HL-60/S4 treated with retinoic acid at 250 ng/mL for 4 days and 3 days (cell line): ENCODE measurements around the gene KRT4.
"Not testable (repeated sequence)": the region's sequence is repeated elsewhere in the genome, so short reads cannot be mapped to it uniquely, and the experiment has no call there.

Source experiments
- in situ Hi-C: fragments of 300-500 bp; cut with MboI; formaldehyde crosslinking; loops from 2 replicates; pipeline ENCODE4 v1.7.0; 2022; ENCODE audit warnings: low sequenced_read_pairs

The KRT4 gene

DNA sequence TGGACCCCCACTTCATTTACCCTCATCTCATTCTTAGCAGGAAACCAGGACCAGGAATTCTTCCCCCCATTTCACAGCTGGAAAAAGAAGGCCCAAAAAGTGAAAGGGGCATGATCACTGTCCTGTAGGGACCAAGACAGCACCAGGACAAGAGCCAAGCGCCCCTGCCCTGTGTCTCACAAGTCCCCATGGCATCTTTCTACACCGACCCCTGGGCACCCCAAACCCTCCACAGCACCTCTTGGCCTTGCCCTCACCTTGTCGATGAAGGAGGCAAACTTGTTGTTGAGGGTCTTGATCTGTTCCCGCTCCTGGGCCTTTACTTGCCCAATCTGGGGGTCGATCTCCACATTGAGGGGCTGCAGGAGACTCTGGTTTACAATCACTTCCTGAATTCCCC lies 37.5 kb downstream of the KRT4 start:
- in situ Hi-C loops, result no loop called here

DNA sequence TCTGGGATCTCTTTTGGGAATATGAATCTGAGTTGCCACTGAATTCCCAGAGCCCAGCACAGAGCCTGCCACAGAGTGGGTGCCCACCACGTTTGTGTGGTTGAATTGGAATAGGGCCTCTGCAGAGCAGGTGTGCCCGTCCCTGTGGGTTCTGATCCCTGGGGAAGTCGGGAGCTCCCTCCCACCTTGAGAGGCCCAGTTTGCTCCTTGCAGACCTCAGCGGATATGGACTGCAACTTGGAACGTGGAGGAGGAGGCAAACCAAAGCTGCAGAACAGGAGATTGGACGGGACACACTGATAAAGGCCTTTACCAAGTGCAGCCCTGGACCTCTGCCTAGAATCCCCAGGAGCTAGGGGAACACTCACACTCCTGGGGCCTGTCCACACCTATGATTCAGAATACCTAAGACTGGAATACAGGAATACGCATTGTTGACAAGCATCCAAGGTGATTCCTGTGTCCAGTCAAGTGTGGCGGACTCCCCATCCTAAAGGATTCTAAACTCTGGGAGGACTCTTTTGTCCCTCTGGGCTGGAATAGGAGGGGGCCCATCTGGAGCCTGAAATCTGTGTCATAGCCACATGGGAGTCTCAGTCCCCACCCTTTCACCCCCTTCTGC lies 39.2 kb downstream of the KRT4 start:
- in situ Hi-C loops, result no loop called here

DNA sequence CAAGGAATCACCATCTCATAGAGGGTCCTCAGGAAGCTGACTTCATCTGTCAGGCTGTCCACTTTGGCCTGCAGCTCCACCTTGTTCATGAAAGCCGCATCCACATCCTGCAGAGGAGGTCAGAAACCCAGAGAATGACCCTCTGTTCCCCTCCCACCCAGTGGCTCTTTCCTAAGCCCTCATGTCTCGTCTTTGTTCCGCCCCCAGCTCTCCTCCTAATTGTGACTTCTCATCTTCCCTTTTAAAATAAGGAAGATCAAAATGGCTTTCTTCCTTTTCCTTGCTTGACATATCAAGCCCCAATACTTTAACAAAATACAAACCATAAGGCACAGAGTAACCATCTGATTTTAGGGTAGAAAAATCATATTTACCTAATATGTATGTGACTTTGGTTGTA lies 41.1 kb downstream of the KRT4 start:
- in situ Hi-C loops, result no loop called here

DNA sequence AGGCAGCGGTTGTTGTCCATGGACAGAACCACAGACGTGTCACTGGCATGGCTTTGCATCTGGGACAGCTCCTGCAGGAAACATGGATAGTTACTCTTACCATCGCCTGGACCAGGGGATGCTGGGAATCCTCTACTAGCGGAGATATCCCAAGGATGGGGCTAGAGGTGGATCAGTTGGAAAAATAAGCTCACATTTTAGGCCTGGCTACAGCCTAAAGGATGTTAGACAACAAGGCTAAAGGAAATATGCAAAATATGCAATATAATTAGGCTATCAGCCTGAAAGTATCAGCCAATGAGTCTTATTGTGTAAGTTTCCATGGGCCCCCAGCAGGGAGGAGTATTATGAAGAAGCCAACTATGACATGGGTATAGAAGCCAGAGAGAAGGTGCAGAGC lies 41.7 kb downstream of the KRT4 start:
- in situ Hi-C loops, result no loop called here

DNA sequence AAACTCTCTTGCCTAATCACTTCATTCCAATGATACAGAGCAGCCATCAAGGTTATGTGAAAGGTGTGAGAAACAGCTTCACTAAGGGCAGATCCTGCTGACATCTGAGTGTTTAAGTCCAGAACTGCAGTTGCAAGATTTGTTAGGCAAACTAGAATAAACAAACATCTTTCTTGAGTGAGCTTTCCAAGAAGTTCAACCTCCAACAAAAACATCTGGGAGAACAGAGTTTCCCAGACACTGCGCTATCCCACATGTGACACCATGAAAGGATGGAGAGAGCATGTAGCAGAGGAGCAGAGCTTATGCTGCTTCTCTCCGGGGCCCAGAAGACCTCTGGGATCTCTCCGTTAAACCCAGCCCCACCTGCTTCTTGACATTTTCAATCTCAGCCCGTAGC lies 42.4 kb downstream of the KRT4 start:
- in situ Hi-C loops, result no loop called here

DNA sequence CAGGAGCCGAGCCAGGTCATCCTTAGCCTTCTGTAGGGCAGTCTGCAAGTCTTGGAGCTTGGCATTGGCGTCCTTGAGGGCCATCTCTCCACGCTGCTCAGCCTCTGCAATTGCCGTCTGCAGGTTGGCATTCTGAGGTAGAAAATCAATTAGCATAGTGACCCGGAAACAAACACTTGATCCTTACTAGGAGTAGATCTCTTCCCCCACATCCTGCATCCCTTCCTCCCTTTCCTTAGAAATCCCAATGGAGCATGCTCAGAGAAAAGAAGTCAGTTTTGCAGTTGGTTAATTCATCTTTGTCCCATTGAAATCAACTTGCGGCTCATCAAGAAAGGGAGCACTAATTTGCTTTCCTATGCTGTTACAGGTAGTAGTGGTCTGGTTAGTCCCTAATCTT lies 42.8 kb downstream of the KRT4 start:
- in situ Hi-C loops, result no loop called here

DNA sequence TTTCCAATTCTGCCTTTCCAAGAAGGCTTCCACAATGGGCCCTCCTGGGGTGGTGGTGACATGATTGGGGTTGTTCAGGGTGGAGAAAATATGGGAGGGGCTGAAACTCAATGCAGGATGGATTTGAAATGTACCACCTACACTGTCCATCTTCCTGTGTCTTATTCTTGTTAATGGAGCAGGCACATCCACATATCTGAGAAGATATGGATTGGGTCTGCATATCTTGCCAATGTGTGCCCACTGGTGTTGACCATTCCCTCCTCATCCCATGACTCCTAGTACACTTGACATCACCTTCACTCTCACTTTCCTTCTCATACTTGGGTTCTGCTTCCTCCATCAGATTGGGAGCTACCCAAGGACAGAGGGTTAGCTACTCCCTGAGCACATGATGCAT lies 44.0 kb downstream of the KRT4 start:
- in situ Hi-C loops, result no loop called here

DNA sequence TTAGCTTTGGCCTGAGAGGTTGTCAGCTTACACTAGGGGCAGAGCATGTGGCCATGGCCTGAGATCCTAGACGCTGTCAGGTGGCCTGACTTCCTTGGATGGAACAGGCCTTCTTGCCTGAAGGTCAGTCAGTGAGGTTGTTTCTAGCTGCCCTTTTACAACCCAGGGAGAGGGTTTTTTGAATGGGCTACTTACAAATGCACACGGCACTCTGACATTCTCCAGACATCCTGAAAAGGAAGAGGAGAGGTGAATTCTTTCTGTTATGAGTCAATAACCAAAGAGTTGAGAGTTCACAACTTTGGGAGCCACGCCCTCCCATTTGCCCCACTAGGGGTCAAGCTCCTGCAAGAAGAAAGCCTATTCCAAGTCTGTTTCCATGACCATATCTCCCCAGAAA lies 44.6 kb downstream of the KRT4 start:
- in situ Hi-C loops, result no loop called here

DNA sequence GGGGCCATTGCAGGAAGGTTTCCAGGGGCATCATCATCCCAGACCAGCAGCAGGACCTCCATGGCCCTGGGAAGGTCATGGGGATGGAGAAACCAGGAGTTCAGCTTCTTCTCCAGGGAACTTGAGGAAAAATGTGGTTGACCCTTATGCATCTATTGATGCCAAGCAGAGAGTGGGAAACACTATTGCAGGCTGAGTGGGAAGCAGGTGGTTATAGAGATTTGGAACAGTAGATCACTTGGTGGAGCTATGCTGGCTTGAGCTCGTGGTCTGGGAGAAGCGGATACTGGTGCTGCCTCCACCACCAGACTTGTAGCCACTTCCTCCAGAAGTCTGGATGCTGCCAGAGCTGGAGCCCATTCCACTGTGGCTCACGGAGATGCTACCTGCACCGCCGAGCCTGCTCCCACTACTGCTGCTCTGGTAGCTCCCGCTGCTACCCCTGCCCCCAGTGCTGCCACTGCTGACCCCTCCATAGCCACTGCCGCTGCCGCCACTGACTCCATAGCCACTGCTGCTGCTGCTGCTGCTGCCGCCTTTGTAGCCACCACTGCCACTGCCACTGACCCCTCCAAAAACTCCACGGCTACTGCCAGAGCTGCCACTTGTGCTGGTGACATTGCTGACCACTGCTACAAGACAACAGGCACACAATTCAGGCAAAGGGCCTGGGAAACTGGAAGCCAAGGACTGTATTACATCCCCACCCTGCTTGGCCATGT lies 45.3 kb downstream of the KRT4 start:
- in situ Hi-C loops, result no loop called here

DNA sequence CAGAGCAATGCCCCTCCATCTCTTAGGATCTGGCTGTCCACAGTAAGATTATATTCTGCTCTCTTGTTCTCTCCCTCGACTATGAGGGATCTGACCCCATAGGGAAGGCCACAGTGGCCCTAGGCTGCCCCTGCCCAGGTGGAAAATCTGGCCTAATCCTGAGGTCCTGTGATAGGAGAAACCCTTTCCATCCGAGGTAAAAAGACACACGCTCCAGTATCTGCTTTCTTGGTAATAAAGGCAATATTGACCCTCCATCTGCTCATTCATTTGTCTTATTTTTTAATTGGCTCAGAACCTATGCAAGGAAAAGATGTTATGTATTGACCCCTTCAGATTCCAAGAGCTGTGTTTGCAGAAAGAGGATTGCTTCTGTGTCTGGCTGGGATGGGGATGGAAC lies 46.5 kb downstream of the KRT4 start:
- in situ Hi-C loops, result no loop called here

DNA sequence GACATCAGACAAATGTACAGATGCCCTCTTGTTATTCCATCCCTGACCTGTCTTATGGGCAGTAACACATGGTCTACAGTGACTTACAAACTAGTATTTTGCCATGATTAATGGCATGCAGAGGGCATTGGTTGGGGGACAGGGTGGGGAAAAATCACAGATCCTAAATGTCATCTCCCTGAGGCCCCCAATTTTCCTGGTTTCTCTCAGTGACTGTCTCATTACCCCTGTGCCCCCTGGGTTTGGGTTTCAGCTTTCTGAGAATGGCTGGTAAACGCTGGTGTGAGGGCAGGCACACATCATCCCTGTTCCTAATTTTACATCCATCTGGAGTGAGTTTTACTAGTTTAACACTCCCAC lies 46.9 kb downstream of the KRT4 start:
- in situ Hi-C loops, result no loop called here

DNA sequence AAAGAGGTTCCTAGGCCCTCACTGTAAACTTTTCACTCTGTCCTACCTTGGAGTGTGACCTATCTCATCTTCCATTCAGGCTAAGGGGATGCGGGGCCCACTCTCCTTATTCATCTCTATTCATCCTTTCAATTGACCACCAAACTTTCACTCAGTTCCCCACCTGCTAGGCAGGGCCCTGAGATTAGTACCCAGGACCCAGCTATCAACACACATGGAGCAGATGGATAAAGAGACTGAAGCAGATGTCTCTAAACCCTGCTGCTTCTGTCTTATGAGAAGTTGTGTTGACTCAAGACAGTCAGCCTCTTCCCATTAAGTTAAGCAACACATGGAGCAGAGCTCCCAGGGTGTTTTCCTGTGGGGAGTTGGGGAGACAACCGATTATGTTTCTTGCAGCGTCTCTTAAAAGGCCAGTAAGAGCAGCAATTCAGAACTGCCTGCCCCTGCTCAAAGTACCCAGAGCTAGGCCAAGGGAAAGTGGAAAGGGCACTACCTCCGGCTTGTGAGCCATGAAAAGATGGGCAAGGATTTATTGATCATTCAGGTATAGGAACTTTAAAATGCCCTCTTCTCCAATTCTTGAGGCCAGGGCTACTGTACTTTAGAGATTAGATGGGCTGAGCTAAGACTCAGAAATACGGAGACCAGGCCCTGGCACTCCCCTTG lies 47.4 kb downstream of the KRT4 start:
- in situ Hi-C loops, result no loop called here

DNA sequence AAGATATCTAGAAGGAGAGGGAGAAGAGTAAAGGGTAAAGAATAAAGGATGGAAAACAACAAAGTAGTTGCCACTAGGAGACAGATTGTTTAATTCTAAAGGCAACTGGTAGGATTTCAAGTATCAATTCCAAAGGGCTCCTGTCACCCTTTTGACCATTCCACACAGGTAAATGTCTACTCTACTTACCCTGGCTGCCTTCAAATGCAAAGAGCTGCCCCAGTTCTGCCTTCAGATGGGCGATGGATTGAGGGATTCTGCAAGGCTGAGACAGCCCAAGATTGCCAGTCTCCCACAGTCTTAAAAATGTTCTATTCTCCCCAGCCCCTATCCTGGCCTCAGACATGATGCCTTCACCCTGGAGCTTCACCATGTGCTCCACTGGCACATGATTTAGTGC lies 48.2 kb downstream of the KRT4 start:
- in situ Hi-C loops, result no loop called here

DNA sequence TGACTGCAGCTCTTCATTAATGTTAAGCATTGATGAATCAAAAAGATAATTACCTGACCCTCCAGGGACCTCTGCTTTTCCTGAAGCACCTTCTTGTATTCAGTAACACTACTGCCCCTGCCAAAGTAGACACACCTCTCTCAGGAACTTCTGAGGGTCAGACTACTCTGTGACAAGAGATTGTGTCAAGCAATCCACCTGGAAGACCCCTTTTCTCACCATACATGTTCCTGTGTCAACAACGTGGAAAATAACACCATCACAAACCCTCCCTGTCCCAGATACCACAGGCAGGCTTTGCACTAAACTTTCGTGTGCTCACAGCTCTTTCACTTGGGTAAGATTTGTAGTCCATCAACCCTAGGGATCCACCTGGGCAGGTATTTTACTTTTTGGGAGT lies 49.9 kb downstream of the KRT4 start:
- in situ Hi-C loops, result no loop called here

DNA sequence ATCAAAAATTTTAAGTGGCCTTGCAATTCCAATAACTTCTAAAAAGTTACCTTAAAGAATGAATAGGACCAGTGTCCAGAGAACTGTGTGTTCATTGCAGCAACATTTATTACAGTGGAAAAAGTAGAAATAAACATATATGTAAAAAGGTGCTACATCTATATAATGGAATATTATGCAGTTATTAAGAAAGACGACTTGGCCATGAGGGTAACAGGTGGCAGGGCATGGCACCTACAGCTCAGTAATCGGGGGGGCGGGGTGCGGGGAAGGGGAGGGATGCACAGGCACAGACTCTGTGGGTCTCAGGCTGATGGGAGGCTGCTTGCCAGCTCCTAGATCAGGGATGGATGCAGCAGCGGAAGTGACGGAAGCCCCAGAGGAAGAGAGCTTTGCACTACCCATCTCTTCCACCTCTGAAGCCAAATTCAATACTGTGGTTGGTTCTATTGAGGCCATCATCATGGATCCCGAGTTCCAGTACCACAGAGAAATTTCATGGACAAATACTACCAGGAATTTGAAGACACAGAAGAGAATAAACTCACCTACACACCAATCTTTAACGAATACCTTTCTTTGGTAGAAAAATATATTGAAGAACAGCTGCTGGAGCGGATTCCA lies 50.8 kb downstream of the KRT4 start:
- in situ Hi-C loops, result no loop called here

DNA sequence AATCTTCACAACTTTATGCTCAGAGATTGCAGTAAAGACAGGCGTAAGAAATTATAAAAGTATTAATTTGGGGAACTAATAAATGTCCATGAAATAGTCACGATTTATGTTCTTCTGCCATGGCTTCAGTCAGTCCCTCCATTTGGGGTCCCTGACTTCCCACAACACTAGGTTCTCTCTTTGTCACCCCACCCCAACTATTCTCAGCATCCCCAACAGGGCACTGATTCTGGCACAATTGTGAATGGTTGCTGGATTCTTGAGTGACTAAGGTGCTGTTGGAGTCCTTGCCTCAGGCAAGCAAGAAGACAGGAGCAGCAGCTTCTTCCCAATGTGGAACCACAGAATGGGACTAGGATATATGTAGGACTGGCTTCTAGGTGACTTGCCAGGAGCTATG lies 52.1 kb downstream of the KRT4 start:
- in situ Hi-C loops, result no loop called here

DNA sequence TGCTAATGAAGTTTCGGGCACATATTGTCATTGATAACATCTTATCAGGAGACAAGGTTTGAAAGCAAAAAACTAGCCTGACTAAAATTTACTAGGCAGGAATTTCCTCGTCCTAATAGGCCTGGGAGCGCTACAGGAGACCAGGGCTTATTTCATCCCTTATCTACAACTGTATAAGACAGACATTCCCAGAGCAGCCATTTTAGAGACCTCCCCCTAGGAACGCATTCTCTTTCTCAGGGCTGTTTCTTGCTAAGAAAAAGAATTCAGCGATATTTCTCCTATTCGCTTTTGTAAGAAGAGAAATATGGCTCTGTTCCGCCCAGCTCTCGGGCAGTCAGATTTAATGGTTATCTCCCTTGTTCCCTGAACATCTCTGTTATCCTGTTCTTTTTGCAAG lies 52.7 kb downstream of the KRT4 start:
- in situ Hi-C loops, result not testable (repeated sequence)

DNA sequence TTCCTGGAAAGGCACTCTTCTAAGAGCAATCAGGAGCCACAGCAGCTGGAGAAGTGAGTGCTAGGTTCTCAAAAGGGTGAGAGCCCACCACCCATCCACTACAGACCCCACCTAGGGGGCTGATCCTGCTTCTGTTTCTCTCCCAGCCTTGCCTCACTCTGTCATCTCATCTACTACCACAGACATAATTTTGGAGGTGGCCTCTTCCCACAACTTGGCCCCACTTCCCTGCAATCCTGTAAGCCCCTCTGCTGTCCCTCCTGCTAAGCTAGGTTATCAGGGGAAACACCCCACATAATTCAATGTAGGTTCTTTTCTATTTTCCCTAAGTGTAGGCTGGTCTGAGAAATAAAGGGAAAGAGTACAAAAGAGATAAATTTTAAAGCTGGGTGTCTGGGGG lies 53.3 kb downstream of the KRT4 start:
- in situ Hi-C loops, result no loop called here

DNA sequence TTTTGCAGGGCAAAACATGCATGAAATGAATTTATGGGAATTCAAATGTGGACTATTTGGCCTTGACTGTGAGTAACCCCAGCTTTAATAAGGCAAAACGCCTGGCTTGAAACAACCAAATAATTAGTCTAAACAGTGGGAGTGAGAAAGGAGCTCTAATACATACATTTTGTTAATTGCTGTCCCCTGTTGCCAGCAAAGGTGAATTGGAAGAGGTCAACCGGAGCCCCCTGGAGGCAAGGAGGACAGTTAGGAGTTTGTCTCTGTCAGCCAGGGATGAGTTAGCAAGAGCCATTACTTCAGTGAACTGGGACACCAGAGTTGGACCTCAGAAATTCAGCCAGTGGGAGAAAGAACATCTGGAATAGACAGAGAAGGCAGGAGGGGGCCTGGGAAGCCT lies 54.2 kb downstream of the KRT4 start:
- in situ Hi-C loops, result no loop called here

DNA sequence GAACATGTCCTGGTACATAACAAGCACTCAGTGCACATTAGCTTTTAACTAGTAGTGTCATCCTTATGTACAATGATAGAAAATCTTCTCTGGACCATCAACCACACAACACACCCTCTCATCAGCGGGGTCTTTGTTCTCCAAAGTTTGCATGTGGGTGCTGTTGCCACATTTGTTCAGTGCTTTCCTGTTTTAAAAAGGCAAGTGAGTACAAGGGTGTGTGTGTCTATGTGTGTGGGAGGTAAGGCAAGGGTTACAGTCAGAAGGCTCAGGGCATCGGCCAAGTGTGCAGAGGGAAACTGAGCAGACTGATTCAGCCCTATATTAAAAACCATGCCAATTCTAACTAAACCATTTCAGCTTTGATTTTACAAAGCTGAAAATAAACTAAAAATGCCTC lies 54.7 kb downstream of the KRT4 start:
- in situ Hi-C loops, result no loop called here

DNA sequence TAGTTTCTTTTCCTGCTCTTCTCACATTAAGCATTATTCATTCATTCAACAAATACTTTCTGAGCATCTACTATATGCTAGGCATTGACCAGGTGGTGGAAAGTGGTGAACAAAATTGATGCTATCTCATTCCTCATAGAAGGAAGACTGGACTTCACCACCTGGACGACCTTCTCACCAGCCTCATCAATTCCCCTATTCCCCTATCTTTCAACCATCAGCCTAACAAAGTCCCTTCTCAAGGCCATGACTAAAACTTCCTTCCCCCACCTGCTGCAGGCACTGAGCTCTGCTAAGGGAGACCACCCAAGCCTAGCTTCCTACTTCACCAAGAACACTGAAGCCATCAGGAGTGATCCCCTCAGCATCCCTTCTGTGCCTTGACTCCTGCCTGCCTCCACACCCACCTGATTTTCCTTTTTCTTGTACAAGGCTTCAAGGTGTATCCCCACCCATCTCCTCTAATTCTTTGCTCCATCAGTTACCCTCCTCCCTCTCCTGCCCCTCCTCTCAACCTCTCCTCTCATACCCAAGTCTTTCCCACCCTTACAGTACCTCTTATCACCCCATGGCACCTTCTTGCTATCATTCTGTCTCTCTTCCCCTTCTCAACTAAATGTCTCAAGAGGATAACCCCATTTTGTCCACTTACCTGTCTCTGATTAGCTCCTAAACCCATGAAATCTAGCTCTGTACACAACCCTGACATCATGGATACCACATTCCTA lies 56.3 kb downstream of the KRT4 start:
- in situ Hi-C loops, result no loop called here
